ENCODE data around the gene PRPF38B.
A peak's percentile ranks its signal among the peaks of the same experiment; 100 is the strongest.

DNA sequence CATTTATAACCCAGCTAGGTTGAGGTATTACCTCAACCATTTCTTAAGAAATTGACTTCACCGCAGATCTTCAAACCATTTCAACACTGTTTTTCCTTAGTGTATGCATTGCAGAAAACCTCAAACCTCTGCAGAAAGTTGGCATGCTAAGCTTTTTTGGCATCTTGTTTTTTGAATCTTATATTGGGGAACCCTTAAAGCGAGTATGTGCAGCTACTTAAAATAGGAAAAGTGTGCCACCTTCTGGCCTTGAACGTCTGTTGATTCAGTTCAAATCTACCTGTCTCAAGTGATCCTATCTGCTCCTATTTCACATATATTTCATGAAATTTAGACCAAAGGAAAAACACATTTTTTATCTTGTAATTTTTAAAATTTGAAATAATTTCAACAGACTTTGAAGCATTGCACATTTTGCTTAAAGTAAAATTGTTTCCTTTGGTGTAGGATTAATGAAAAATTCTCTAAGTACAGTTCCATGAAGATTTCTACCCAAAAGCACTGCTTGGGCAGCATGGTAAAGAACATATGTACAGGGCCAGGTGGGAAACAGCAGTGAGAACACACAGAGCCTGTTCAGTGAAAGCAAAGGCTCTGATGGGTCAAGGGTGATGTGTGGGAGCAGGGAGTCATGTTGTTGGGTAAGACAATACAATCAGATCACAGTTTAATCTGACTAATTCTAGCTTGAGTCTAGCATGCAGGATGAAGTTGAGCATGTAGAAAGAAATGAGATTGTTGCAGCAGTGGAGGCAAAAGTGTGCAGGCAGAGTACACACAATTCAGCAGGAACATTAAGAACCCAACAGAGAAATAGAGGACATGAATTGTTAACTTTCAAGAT is 48.4 kb upstream of the PRPF38B start:
- TF ChIP-seq POLR2A (IDR thresholded peaks at IDR 0.05; ENCODE audit: low read depth, low read length) (no peak), SP1 (IDR thresholded peaks at IDR 0.05; ENCODE audit: low read depth, low read length) (no peak), ZNF274 (IDR thresholded peaks at IDR 0.05; ENCODE audit: insufficient read depth, insufficient read length) (no peak), CREB1 (IDR thresholded peaks at IDR 0.05; ENCODE audit: low read depth) (no peak), TCF12 (IDR thresholded peaks at IDR 0.05; ENCODE audit: low read depth, low read length) (no peak), ZNF217 (IDR thresholded peaks at IDR 0.05) (no peak)
- TF ChIP-seq, protein P1, sequence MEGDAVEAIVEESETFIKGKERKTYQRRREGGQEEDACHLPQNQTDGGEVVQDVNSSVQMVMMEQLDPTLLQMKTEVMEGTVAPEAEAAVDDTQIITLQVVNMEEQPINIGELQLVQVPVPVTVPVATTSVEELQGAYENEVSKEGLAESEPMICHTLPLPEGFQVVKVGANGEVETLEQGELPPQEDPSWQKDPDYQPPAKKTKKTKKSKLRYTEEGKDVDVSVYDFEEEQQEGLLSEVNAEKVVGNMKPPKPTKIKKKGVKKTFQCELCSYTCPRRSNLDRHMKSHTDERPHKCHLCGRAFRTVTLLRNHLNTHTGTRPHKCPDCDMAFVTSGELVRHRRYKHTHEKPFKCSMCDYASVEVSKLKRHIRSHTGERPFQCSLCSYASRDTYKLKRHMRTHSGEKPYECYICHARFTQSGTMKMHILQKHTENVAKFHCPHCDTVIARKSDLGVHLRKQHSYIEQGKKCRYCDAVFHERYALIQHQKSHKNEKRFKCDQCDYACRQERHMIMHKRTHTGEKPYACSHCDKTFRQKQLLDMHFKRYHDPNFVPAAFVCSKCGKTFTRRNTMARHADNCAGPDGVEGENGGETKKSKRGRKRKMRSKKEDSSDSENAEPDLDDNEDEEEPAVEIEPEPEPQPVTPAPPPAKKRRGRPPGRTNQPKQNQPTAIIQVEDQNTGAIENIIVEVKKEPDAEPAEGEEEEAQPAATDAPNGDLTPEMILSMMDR (IDR thresholded peaks at IDR 0.05 in 2 of 3, conservative IDR thresholded peaks at IDR 0.05 in 1 of 3; ENCODE audit: control insufficient read depth in 2 of 3, extremely low read depth in 1 of 3, insufficient read depth in 1 of 3, low read depth in 3 of 3, low read length in 3 of 3): peak; percentile 36 to 69 (median 47); a peak in 5 of 6 replicates
